ENCODE measurements around the gene XPO4.

DNA sequence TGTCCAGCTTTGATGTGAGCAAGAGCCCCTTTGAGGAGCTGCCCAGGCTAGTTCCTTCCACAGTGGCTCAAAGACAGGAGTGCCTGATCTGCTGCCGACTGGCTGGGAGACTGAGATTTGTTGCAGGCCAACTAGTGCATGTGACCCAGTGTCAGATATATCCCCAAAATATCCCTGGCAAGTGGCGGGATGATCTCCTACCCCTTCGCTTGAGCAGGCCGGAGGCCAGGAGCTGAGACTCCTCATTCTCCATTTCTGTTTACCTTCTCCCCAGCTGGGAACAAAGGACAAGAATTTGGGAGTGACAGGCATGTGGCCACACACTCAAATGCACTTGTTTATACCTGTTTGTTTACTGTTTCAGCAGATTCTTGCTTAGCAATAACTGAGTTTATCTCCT is 37.1 kb upstream of the XPO4 start:
- TF ChIP-seq CTCF (IDR thresholded peaks at IDR 0.05) (no peak), POLR2A (IDR thresholded peaks at IDR 0.05) (no peak), POLR2AphosphoS5 (IDR thresholded peaks at IDR 0.05) (no peak)

Measured in suprapubic skin (tissue), 4 donors.